CD4-positive, alpha-beta T cell treated with Interleukin-2 at 100 ng/mL for 4 hours (primary cell): ENCODE measurements around the gene CAST.
A peak's percentile ranks its signal among the peaks of the same experiment; 100 is the strongest.
"Not testable (repeated sequence)": the region's sequence is repeated elsewhere in the genome, so short reads cannot be mapped to it uniquely, and the experiment has no call there.

Experiments
- DNase-seq: peaks from one replicate; pipeline ENCODE4 v3.0.0-alpha.2; 2020; ENCODE audit warnings: low spot score

CAST gene

DNA sequence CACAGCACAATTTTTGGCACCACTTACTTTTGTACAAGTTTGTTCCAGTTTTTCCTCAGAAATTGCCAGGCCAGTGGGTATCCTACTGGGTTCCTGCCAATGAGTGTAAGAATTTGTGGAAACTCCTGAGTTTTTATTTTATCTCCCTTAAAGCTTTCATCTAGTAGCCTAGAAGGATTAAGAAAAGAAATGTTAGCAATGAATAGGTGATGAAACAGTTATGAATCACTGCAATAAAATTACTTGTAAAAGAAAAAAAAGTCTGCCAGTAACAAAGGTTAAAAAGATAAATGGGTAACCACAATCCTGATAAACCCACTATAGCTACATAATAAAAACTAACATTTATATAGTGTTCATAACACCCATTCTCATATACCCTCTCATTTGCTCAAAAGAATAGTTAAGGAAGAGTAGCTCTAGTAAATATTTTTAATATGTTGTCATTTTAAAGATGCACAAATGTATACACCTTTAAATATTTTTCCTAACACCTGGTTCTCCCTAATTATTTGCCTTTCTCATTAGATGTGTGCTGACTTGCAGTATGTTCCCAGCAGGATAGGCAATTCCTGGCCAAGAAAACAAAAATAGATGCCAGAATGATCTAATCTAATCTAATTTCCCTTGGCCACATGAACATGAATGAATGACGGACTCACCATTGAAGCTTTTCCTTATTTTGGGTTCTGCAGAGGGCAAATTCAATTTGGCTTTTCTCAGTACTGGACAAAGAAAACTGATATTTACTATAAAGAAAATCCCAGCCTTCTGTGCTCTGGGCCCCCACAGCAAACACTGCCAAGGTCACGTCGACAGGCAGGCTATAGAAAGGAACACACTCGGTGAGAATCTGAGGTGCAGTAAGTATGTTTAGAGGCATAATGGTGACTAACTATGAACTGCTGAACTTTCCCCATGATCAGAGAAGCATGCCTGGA is 119.1 kb downstream of the CAST start:
- no peak for DNase-seq

DNA sequence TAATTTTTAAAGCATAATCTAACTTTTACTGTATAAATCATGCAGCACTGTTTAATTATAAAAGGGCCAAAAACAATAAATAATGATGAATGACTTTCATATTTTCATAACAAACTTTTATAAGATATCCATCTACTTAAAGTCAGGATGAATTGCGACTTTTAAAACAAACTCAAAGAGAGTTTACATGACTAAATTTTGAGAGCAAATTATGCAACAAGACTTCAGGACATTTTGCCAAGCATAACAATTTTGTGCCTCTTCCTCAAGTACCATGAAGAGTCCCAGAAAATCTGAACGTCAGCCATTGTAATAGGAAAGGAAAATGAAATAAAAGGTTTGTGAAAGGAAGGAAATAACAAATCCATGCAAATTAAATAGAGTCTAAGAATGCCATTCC is 121.2 kb downstream of the CAST start:
- DNase-seq: no peak

GRCh38 chr5:96785326-96786109 is 123.3 kb downstream of the CAST start:
- no peak for DNase-seq

DNA sequence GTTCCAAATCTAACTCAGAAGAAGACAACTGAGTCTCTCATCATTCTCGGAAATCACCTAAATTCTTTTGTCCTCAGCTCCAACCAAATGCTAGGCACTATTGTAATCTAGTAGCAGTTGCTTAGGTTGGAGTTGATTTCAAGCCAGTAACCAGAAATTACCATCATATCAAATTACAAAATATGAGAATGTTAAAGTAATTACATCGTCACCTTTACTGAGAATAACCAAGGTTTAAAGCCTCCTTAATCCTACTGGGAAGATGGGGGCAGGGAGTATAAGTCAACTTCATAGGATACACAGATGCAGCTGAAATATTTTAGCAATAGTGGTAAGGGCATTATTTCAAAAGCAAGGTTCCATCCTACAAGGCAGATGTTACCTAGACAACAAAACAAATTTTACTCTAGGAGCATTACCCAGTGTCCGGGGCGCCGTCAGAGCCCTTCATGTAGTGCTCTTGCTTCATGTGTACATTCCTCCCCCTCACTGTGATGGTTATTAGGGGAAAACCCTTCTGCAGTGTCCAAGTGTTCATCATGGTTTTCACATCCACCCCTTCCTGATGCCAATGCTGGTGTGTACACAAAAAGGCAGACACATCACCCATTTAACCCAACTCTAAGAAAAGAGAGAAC is 126.1 kb downstream of the CAST start:
- DNase-seq: no peak

GRCh38 chr5:96789794-96790330 is 127.7 kb downstream of the CAST start:
- DNase-seq: no peak

DNA sequence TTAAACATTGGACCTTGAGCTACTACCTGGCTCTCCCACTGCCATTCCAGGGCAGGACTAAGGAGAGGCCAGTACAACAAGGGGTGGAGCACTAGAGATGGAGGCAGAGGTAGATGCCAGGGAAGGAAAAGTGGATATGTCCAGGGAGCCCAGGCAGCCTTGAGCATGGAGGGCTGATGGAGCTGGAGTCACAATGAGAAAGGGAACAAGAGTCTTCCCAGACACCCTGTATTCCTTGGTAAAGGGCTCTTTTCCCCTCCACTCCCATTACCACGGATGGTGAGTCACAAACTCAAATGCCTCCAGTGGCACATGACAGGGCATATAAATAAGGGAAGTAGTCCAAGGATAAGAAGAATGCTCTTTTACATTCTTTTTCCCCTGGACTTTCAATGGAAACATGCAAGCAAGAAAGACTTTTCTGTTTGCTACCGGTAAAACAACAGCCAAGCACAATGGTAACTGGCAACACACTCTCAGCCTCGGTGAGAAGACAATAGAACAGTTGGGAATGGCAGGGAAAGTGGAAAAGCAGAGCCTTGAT is 128.9 kb downstream of the CAST start:
- DNase-seq: no peak

- peak; percentile 76 for DNase-seq
These were observed 132.6 kb downstream of the CAST start for GRCh38 chr5:96794757-96795156.

- no peak for DNase-seq
These were observed 133.4 kb downstream of the CAST start for GRCh38 chr5:96795626-96796025.

DNA sequence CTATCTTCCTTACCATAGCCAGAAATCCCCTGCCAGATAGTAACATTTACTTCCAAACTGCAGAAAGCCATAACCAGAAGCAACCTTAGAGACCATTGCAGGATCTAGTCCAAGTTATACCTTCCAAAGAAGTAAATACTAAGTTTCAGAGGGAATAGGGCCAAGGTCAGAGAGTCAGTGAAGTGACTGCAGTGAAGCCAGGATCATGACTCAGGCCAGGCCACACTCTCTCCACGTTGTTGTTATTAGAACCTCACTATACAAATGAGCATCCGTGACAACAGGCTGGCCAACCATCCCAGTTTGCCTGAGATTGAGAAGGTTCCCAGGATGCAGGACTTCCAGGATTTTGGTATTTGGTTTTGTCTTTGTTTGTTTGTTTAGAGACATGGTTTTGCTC is 134.3 kb downstream of the CAST start:
- DNase-seq: no peak

- not testable (repeated sequence) for DNase-seq
These were observed 139.5 kb downstream of the CAST start for GRCh38 chr5:96801718-96802117.

DNA sequence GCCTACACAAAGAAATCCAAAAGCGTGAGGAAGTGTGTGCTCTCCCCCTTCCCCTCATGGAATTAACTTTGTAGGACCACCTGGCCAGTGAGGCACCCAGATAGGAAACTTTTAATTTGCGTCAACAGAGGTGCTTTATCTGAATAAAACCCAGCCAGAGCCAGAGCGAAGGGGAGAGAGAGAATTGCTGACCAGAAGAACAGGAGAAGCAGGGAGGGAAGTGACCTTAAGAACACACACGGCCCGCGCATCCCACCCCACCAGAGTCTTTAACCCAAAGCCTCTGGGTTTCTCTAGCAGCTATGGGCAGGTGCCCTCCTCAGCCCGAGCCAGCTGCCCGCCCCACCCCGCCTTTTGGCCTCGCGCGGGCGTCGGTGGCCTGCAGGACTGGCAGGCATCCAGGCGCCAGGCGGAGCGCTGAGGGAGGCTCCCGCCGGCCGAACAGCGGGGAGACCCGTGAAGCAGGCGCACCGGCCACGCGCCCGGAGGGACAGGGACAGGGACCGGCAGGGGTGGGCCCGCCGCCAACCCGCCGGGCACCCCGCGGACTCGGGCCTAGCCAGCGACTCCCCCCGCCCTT is 145.0 kb downstream of the CAST start:
- no peak for DNase-seq

- no peak for DNase-seq
These were observed 146.3 kb downstream of the CAST start for GRCh38 chr5:96808541-96808828.

DNA sequence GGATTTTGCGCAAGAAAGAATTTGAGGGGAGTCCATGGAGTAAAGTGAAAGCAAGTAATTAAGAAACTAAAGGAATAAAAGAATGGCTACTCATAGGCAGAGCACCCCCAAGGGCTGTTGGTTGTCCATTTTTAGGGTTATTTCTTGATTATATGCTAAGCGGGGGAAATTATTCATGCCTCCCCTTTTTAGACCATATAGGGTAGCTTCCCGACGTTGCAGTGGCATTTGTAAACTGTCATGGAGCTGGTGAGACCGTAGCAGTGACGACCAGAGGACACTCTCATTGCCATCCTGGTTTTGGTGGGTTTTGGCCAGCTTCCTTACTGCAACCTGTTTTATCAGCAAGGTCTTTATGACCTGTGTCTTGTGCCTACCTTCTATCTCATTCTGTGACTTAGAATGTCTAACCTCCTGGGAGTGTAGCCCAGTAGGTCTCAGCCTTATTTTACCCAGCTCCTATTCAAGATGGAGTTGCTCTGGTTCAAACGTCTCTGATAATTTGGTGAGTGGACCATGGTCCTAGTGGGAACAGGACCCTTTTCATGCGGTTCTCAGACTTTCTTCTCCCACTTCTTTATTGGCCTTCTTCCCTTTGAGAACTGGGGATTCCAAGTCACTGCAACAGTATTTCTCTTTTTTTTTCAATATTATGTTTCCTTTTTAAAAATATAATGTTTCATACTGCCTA is 146.8 kb downstream of the CAST start:
- no peak for DNase-seq

- no peak for DNase-seq
These were observed 147.7 kb downstream of the CAST start for GRCh38 chr5:96809921-96810320.

DNA sequence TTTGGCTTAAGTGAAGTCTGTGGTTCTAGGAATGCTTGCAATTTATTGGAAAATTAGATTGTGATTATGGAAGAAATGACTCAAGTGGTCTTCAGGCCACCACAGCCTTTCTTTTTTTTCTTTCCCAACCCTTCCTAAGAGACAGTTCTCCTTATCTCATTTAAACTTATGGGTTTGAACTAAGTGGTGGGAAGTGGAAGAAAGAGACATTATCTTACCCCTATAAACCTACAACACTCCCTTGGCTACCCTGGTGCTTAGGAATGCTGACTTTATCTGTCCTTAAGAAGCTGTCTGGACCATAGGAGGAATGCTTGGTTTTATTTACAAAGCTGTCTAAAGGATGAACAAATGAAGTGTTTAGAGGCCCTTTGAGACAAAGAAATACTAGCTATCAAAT is 150.7 kb downstream of the CAST start:
- DNase-seq: no peak

DNA sequence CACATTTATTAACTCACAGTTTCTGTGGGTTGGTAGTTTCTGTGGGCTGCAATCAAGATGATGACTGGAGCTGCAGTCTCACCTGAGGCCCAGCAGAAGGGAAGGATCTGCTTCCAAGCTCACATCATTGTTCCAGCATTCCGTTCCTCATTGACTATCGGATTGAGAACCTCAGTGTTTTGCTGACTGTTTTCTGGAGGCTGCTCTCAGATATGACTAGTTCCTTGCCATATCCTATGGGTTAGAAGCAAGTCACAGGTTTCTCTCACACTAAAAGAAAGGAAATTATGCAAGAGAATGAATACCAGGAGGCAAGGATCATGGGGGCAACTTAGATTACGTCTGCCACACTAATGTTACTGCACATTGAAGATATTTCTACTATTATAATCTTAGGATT is 151.9 kb downstream of the CAST start:
- DNase-seq: no peak

GRCh38 chr5:96816411-96816939 is 154.3 kb downstream of the CAST start:
- peak; percentile 65 for DNase-seq

GRCh38 chr5:96816991-96817390 is 154.8 kb downstream of the CAST start:
- DNase-seq: no peak

- no peak for DNase-seq
These were observed 155.3 kb downstream of the CAST start for GRCh38 chr5:96817506-96817905.

GRCh38 chr5:96818125-96818788 is 156.1 kb downstream of the CAST start:
- no peak for DNase-seq

- DNase-seq: no peak
These were observed 157.6 kb downstream of the CAST start for GRCh38 chr5:96819806-96820205.
